OCI-LY3 (cell line): ENCODE results near the gene SLC16A7.

Experiments
- H2AFZ ChIP-seq: fragments of 200-600, 300-600 bp; shearing (Covaris generic); 2 replicates; pipeline ENCODE4 v1.6.0; 2014; ENCODE audit warnings: antibody characterized with exemption, low read depth, low read length
- H3K27ac ChIP-seq: fragments of 200-600, 300-600 bp; sonication (generic); 2 replicates; pipeline ENCODE4 v1.5.1; 2014; ENCODE audit warnings: mild to moderate bottlenecking, low read length, moderate library complexity, mixed read lengths
- H3K27me3 ChIP-seq: fragments of 200-600, 300-600 bp; sonication (generic); 2 replicates; pipeline ENCODE4 v1.6.1; 2014; ENCODE audit warnings: low read depth, low read length, mixed read lengths
- H3K36me3 ChIP-seq: fragments of 200-600, 300-600 bp; sonication (generic); replicated peaks from 2 replicates; pipeline ENCODE3; 2014; ENCODE audit warnings: low read depth, low read length, mixed read lengths
- H3K4me1 ChIP-seq: fragments of 300-600, 200-600 bp; sonication (generic); 2 replicates; pipeline ENCODE4 v1.6.1; 2014; ENCODE audit warnings: low read length, mixed read lengths
- H3K4me2 ChIP-seq: fragments of 200-600, 300-600 bp; sonication (generic); 2 replicates; pipeline ENCODE4 v1.6.1; 2014; ENCODE audit warnings: low read length, mixed read lengths
- H3K4me3 ChIP-seq: fragments of 300-600, 200-600 bp; sonication (generic); 2 replicates; pipeline ENCODE4 v1.5.1; 2014; ENCODE audit warnings: antibody characterized with exemption, mild to moderate bottlenecking, low read length, moderate library complexity
- H3K79me2 ChIP-seq: fragments of 300-600, 200-600 bp; shearing (Covaris generic); 2 replicates; pipeline ENCODE4 v1.6.1; 2014; ENCODE audit warnings: mild to moderate bottlenecking, low read length, mixed read lengths
- H3K9ac ChIP-seq: fragments of 300-600, 200-600 bp; shearing (Covaris generic); 2 replicates; pipeline ENCODE4 v1.6.0; 2014; ENCODE audit warnings: mild to moderate bottlenecking, low read length, moderate library complexity
- H3K9me3 ChIP-seq: fragments of 200-600, 300-600 bp; shearing (Covaris generic); 2 replicates; pipeline ENCODE4 v1.6.1; 2014; ENCODE audit warnings: low read length, mixed read lengths; ENCODE audit not compliant: insufficient read depth
- H4K20me1 ChIP-seq: fragments of 200-600, 300-600 bp; sonication (generic); 2 replicates; pipeline ENCODE4 v1.6.1; 2016; ENCODE audit warnings: low read length, mixed read lengths; ENCODE audit not compliant: insufficient read depth
- EZH2phosphoT487 ChIP-seq: fragments of 200-600 bp; shearing (Covaris generic); IDR thresholded peaks from 2 replicates; pipeline ENCODE4 v1.6.1; 2018; ENCODE audit warnings: antibody characterized with exemption, mixed run types, low read depth
- TF ChIP-seq, protein P1 (sequence below): fragments of 200-600, 300-600 bp; sonication (generic); IDR thresholded peaks from 2 replicates; pipeline ENCODE4 v1.5.1; 2014; ENCODE audit warnings: antibody characterized with exemption, low read length, low read depth

Gene SLC16A7

DNA sequence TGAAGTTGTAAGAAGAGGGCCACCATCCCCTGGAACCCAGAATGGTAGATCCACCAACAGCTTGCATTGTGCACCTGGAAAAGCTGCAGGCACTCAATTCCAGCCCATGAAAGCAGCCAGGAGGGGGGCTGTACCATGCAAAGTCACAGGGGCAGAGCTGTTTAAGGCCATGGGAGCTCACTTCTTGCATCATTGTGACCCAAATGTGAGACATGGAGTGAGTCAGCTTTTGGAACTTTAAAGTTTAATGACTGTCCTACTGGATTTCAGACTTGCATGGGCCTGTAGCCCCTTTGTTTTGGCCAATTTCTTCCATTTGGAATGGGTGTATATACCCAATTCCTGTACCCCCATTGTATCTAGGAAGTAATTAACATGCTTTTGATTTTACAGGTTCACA, 50.8 kb downstream of the SLC16A7 start:
- H3K4me3 ChIP-seq, result no peak overlapping the region
- H4K20me1 ChIP-seq, result no peaks in the 10 kb centered on the region
- H3K79me2 ChIP-seq, result no peaks in the 10 kb centered on the region
- H3K27ac ChIP-seq, result no peak overlapping the region
- no peaks in the 10 kb centered on the region for H3K4me1 ChIP-seq
- H3K9me3 ChIP-seq, result no peaks in the 10 kb centered on the region
- no peak overlapping the region for H3K9ac ChIP-seq
- peaks cover 33% of the 10 kb centered on the region for H3K36me3 ChIP-seq
- H3K27me3 ChIP-seq, result no peaks in the 10 kb centered on the region
- no peak overlapping the region for H3K4me2 ChIP-seq
- TF ChIP-seq EZH2phosphoT487, result no peak
- TF ChIP-seq, protein P1, sequence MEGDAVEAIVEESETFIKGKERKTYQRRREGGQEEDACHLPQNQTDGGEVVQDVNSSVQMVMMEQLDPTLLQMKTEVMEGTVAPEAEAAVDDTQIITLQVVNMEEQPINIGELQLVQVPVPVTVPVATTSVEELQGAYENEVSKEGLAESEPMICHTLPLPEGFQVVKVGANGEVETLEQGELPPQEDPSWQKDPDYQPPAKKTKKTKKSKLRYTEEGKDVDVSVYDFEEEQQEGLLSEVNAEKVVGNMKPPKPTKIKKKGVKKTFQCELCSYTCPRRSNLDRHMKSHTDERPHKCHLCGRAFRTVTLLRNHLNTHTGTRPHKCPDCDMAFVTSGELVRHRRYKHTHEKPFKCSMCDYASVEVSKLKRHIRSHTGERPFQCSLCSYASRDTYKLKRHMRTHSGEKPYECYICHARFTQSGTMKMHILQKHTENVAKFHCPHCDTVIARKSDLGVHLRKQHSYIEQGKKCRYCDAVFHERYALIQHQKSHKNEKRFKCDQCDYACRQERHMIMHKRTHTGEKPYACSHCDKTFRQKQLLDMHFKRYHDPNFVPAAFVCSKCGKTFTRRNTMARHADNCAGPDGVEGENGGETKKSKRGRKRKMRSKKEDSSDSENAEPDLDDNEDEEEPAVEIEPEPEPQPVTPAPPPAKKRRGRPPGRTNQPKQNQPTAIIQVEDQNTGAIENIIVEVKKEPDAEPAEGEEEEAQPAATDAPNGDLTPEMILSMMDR, result no peak
- H2AFZ ChIP-seq, result no peak overlapping the region

DNA sequence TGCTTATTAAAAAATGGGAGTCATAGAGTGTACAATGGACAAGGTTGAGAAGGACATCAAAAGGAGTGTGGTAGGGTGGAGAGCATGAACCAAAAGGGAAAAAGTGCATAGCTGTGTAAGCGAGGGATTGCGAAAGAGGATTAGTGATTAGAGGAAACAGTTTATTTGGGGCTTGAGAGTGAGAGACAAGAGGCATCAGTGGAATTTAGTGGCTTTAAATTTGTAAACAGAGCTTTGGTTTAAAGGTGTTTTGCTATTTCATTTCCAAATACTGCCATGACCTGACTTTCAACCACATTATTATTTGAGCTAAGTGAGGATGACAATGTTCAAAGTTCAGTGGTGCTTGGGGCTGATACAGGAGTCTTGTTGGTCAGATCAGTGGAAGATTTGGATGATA, 53.4 kb downstream of the SLC16A7 start:
- H3K36me3 ChIP-seq, result peaks cover 13% of the 10 kb centered on the region
- H3K4me2 ChIP-seq, result no peak overlapping the region
- no peaks in the 10 kb centered on the region for H3K9me3 ChIP-seq
- no peak overlapping the region for H3K9ac ChIP-seq
- H4K20me1 ChIP-seq, result no peaks in the 10 kb centered on the region
- H3K4me1 ChIP-seq, result no peaks in the 10 kb centered on the region
- H3K27me3 ChIP-seq, result no peaks in the 10 kb centered on the region
- H3K27ac ChIP-seq, result no peak overlapping the region
- no peak overlapping the region for H3K4me3 ChIP-seq
- TF ChIP-seq, protein P1, result no peak
- no peak for TF ChIP-seq EZH2phosphoT487
- no peaks in the 10 kb centered on the region for H3K79me2 ChIP-seq
- H2AFZ ChIP-seq, result no peak overlapping the region

DNA sequence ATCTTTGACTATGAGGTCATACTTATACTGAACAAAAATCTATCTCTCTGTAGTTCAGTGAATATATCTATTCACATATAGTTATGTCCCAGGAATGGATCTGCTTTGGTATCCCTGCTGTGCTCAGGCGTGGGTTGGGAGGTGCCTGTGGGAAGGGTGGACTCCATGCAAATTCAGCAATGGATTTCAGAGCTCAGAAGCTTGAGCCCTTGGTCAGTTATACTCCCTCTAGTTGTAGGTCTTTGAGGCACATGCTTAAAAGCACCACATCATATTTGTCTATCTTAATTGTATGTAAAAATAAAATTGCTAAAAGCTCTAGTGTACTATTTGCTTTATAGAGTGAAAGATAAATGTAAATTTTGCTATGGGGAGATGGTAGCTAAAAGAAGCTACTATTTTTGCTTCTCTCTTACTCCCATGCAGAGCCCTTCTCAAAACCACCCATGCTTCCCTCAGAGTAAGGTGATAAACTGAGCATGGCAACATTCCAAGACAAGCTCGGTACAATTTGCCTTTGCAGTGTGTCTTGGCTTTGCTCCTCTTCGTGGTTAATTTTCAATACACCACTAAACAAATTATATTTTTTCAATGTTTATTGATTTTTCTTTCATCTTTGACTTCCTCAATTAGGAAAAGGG, 54.9 kb downstream of the SLC16A7 start:
- H3K4me2 ChIP-seq, result no peak overlapping the region
- no peak overlapping the region for H3K9ac ChIP-seq

DNA sequence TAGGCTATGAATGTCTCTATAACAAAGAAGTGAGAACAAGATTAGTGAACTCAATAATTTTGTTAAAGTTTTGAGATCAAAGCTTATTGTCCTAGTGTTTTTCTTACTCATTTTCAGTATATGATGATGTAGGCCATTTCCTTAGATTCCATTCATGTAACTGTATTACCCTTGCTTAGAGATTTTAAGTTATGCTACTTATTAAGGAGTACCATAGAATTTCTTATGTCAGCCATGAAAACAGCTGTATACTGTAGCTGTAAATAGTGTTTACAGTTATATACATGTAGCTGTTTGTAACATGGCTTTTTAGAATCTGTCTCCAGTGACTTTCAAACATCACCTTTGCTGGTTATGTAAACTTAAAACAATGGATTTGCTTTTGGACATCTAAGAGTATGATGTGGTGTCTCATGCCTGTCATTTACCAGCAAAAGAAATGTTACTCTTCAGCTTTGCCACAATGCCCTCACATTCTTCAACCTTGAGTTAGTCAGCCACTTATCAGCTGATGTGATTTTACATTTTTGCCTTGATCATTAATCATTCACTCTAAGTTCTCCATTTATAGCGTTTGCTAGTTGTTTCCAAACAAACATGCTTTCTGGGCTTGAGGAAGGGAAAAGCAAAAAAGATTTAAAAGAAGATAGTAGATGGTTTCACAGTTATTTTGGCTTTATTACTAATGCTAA, 55.5 kb downstream of the SLC16A7 start:
- Histone ChIP-seq H2AFZ (no peak overlapping the region), H3K27me3 (no peaks in the 10 kb centered on the region), H3K79me2 (no peaks in the 10 kb centered on the region), H3K9ac (no peak overlapping the region), H3K4me3 (no peak overlapping the region), H3K9me3 (no peaks in the 10 kb centered on the region), H4K20me1 (no peaks in the 10 kb centered on the region), H3K36me3 (peaks cover 6% of the 10 kb centered on the region), H3K4me2 (no peak overlapping the region), H3K4me1 (no peaks in the 10 kb centered on the region), H3K27ac (no peak overlapping the region)
- TF ChIP-seq, protein P1, result no peak
- no peak for TF ChIP-seq EZH2phosphoT487

More for the DNA sequence above, 54.9 kb downstream of the SLC16A7 start:
- peaks cover 4% of the 10 kb centered on the region for H3K36me3 ChIP-seq
- H3K27me3 ChIP-seq, result no peaks in the 10 kb centered on the region
- H3K4me1 ChIP-seq, result no peaks in the 10 kb centered on the region
- H2AFZ ChIP-seq, result no peak overlapping the region
- TF ChIP-seq EZH2phosphoT487, result no peak
- TF ChIP-seq, protein P1, result no peak
- H3K9me3 ChIP-seq, result no peaks in the 10 kb centered on the region
- no peaks in the 10 kb centered on the region for H3K79me2 ChIP-seq
- H3K4me3 ChIP-seq, result no peak overlapping the region
- no peak overlapping the region for H3K27ac ChIP-seq
- no peaks in the 10 kb centered on the region for H4K20me1 ChIP-seq
